Neural crest cell (in vitro differentiated cells): ENCODE data around the gene HES6. TPM values are rescaled to one million over a fixed set of nuclear protein-coding genes. Genes with fewer than 3 reads are reported as not detected.

Source experiments
- DNase-seq: peaks from one replicate; pipeline ENCODE4 v3.0.0; 2021; ENCODE audit warnings: low read depth, mixed read lengths, low spot score
- H3K27ac Mint-ChIP-seq: one replicate; pipeline ENCODE4 v1.8.0; 2021; ENCODE audit warnings: mild to moderate bottlenecking, mixed read lengths; ENCODE audit not compliant: unreplicated experiment
- H3K27me3 Mint-ChIP-seq: 2 replicates; pipeline ENCODE4 v1.8.0; 2021; ENCODE audit warnings: low read depth, mild to moderate bottlenecking, mixed read lengths
- H3K36me3 Mint-ChIP-seq: 2 replicates; pipeline ENCODE4 v1.8.0; 2021; ENCODE audit warnings: low read depth, mild to moderate bottlenecking, mixed read lengths
- H3K4me1 Mint-ChIP-seq: 2 replicates; pipeline ENCODE4 v1.8.0; 2021; ENCODE audit warnings: mixed read lengths
- H3K4me3 Mint-ChIP-seq: one replicate; pipeline ENCODE4 v1.8.0; 2021; ENCODE audit warnings: mild to moderate bottlenecking, mixed read lengths
- H3K9me3 Mint-ChIP-seq: 2 replicates; pipeline ENCODE4 v1.8.0; 2021; ENCODE audit warnings: mixed read lengths
- CTCF ChIP-seq: fragments of 200-600 bp; sonication (generic); conservative IDR thresholded peaks from 2 replicates; pipeline ENCODE4 v1.5.0; 2021; ENCODE audit warnings: antibody characterized with exemption, mild to moderate bottlenecking
- total RNA-seq: library from RNA; stranded (reverse); gene quantifications from 2 replicates; pipeline ENCODE4 v1.2.1, GENCODE V29; 2021

HES6 gene
- total RNA-seq, 1 donor from 2014 or later, result 152 TPM

- DNase-seq, result no peak
- TF ChIP-seq CTCF, result no peak
- peaks cover 4% of the 10 kb centered on the region for H3K4me1 Mint-ChIP-seq
- no peak overlapping the region for H3K27ac Mint-ChIP-seq
- H3K4me3 Mint-ChIP-seq, result no peak overlapping the region
- no peaks in the 10 kb centered on the region for H3K27me3 Mint-ChIP-seq
- no peaks in the 10 kb centered on the region for H3K36me3 Mint-ChIP-seq
- no peaks in the 10 kb centered on the region for H3K9me3 Mint-ChIP-seq
These were observed 15.3 kb upstream of the HES6 start for GRCh38 chr2:238255151-238255551.

- Mint-ChIP-seq H3K27me3 (no peaks in the 10 kb centered on the region), H3K36me3 (no peaks in the 10 kb centered on the region), H3K9me3 (no peaks in the 10 kb centered on the region), H3K4me3 (no peak overlapping the region), H3K4me1 (peaks cover 4% of the 10 kb centered on the region), H3K27ac (no peak overlapping the region)
- no peak for TF ChIP-seq CTCF
- no peak for DNase-seq
These were observed 14.4 kb upstream of the HES6 start for GRCh38 chr2:238254095-238254723.

- Mint-ChIP-seq H3K9me3 (no peaks in the 10 kb centered on the region), H3K4me1 (peaks cover 4% of the 10 kb centered on the region), H3K27me3 (no peaks in the 10 kb centered on the region), H3K27ac (no peak overlapping the region), H3K4me3 (no peak overlapping the region), H3K36me3 (no peaks in the 10 kb centered on the region)
- no peak for TF ChIP-seq CTCF
- no peak for DNase-seq
These were observed 13.2 kb upstream of the HES6 start for GRCh38 chr2:238252766-238253630.

- peaks cover 4% of the 10 kb centered on the region for H3K4me1 Mint-ChIP-seq
- H3K27ac Mint-ChIP-seq, result no peak overlapping the region
- no peak for DNase-seq
- no peak for TF ChIP-seq CTCF
- no peaks in the 10 kb centered on the region for H3K36me3 Mint-ChIP-seq
- no peak overlapping the region for H3K4me3 Mint-ChIP-seq
- no peaks in the 10 kb centered on the region for H3K27me3 Mint-ChIP-seq
- H3K9me3 Mint-ChIP-seq, result no peaks in the 10 kb centered on the region
These were observed 12.1 kb upstream of the HES6 start for GRCh38 chr2:238251986-238252385.

- no peak for DNase-seq
- no peak for TF ChIP-seq CTCF
- no peaks in the 10 kb centered on the region for H3K9me3 Mint-ChIP-seq
- peaks cover under 1% of the 10 kb centered on the region for H3K4me1 Mint-ChIP-seq
- no peaks in the 10 kb centered on the region for H3K27me3 Mint-ChIP-seq
- H3K36me3 Mint-ChIP-seq, result no peaks in the 10 kb centered on the region
- H3K27ac Mint-ChIP-seq, result peak overlapping the region; percentile 57
- H3K4me3 Mint-ChIP-seq, result no peak overlapping the region
These were observed 11.5 kb upstream of the HES6 start for GRCh38 chr2:238251331-238251730.
